Endometrial microvascular endothelial cells (primary cell): ENCODE results near the gene SEPTIN8. TPM values are rescaled to one million over a fixed set of nuclear protein-coding genes. Genes with fewer than 3 reads are reported as not detected.

Experiments used
- in situ Hi-C: cut with HindIII; loops from 2 replicates; pipeline ENCODE4 v1.10.0; 2017; ENCODE audit warnings: low sequenced_read_pairs, low pct_unique_long_range_greater_than_20kb; ENCODE audit errors: inconsistent ontology term
- total RNA-seq: library from RNA; depleted of rRNA; stranded (reverse); fragments of >200 nt; gene quantifications from one replicate; pipeline ENCODE4 v1.2.3, GENCODE V29; 2015; ENCODE audit errors: inconsistent ontology term

Gene SEPTIN8
- total RNA-seq, 1 donor from 2014 or later: 61.0 TPM

DNA sequence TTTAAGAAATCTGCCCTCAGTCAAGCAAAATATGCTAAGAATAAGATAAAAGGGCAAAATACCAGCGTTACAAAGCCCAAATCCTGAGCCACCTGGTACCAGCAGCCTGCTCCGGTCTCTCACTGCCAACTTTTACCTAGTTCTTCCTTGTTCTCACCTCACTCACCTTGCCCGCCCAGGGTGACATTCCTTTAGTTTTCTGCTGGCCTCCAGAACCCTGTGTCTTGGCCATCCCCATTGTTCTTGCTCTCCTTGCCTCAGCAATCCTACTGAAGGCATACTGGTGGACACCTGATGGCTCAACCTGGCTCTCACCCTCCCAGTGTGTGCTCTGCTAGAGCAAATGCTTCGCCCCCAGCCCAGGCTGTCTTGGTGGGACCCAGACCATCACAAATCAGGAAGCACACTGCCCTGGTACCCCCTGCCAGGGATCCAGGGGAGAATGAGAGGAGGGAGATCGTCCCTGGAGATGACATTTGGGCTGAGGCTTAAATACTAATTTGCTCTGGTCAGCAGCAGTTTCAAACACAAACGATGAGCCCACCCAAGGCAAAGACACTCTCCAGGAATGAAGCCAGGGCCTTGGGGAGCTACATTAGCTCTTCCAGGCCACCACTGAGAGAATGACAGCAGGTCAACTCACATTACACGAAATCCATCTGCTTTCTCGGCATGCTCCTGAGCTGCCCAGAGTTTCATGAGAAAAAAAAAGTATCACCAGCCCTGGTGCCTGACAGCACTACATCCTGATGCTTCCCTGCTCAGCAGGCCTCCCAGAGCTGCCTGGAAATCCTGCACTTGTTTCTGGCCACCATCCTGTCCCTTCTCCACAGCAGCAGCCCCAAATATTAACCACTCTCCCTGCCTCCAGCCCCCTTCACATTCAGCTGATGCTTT lies 12.2 kb upstream of the SEPTIN8 start:
- in situ Hi-C loops: no loop called here

- in situ Hi-C loops: no loop called here
Measured at GRCh38 chr5:132788508-132788907, 11.5 kb upstream of the SEPTIN8 start.

GRCh38 chr5:132787076-132787475 lies 10.0 kb upstream of the SEPTIN8 start:
- in situ Hi-C loops: no loop called here

- in situ Hi-C loops: no loop called here
Measured at GRCh38 chr5:132785864-132786263, 8.8 kb upstream of the SEPTIN8 start.

GRCh38 chr5:132785365-132785764 lies 8.3 kb upstream of the SEPTIN8 start:
- in situ Hi-C loops: no loop called here

DNA sequence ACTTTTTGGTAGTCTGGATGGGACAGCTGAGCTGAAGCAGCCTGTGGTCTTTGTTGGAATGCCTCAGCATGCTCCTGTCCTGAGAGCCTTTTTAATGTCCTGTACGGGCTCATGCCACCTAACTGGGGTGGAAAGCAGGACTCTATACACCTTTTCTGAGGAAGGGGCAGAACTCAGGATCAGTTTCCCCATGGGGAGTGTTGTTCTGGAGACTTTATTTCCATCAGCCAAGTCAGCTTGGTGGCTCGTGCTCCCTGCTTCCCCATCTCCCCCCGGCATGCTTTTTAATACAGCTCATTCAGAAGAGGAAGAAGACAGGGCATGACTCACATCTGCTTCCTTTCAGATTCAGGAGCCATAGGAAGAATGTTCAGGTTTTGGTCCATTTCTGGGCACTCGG lies 5.1 kb upstream of the SEPTIN8 start:
- in situ Hi-C loops: no loop called here

DNA sequence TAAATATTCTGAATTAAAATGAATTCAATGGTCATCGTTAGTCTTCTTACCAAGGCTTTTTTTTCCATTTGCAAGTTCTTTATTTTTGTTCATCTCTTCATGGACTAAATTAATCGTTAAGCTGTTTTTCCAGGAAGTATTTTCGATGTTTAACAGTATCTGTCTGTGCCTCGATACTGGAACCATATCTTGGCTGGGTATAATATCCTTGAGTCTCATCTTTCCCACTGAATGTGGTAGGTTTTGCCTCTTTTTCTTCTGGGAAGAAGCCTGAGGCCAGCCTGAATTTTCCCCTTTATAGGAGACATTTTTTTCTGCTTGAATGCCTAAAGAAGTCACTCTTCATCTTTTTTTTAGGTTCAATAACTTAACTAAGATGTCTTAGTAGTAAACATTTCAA lies 4.0 kb upstream of the SEPTIN8 start:
- in situ Hi-C loops: no loop called here

DNA sequence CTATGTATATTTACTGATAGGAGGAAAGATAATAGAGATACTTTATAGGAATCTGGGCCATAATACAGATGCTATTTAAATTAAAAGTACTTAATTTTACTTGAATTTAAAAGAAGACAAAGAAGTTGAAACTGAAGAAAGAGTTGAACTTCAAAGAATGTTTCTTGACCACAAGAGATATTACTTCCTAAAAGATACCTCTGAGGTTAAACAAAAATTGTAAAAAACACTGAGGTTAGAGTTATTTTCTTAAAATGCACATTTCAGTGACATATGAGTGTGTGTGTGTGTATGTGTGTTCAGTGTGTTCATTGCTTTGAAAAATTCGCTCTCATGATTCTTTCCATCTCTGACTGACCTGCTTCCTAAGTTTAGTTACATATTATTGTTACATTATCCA lies 3.5 kb upstream of the SEPTIN8 start:
- in situ Hi-C loops: no loop called here

GRCh38 chr5:132779961-132780360 lies 2.9 kb upstream of the SEPTIN8 start:
- in situ Hi-C loops: no loop called here

- in situ Hi-C loops: no loop called here
Measured at GRCh38 chr5:132778856-132779255, 1.8 kb upstream of the SEPTIN8 start.

- in situ Hi-C loops: no loop called here
Measured at GRCh38 chr5:132778129-132778528, 1.1 kb upstream of the SEPTIN8 start.

DNA sequence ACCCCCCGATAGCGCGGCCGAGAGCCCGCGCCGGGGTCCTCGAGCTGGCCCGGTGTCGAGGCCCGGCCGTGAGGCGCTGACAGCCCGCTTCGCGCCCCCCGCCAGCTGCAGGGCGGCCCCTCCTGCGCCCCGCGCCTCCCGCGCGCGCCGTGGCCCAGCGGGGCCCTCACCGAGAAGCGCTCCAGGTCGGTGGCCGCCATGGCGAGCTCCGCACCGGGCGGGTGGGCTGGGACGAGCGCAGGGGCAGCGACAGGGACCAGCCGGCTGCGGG lies 166 bp downstream of the SEPTIN8 start:
- in situ Hi-C loops: no loop called here

DNA sequence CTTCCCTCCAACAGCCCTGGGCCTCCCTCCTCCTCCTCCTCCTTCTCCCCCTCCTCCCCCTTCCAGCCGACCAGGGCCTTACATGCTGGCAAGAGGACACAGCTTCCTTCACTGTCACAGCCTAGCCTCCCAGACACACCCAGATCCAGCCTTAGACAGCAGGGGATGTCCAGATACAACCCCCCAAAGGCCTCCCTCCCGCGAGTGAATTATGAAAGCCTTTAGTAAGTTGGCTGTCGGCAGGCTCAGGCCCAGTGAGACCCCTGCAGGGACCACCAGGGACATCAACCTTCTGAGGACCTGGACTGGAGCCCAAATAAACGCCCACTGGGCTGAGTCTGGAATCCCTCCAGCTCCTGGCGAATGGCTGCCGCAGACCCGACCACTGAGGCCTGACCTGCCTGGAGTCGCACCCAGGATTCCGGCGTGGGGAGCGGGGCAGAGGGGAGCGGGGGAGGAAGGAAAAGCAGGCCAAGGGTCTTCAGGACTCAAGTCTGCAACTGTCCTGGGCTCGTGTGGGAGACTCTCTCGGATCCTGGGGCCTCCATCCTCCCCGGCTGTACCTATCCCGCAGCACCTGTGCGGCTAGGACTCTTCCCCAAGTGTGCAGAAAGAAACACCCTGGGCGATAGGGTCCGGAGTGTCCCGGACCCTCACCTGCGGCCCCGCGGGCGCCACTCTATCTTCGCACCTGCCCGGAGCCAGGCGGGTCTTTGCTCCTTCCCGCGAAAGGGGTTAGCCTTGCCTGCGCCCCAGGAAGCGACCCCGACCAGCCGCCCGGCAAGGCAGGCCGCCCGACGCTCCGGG lies 705 bp downstream of the SEPTIN8 start:
- in situ Hi-C loops: no loop called here

GRCh38 chr5:132775476-132775961 lies 1.5 kb downstream of the SEPTIN8 start:
- in situ Hi-C loops: no loop called here

- in situ Hi-C loops: no loop called here
Measured at GRCh38 chr5:132774896-132775295, 2.1 kb downstream of the SEPTIN8 start.

- in situ Hi-C loops: no loop called here
Measured at GRCh38 chr5:132774406-132774805, 2.6 kb downstream of the SEPTIN8 start.

GRCh38 chr5:132773601-132774355 lies 3.3 kb downstream of the SEPTIN8 start:
- in situ Hi-C loops: no loop called here

- in situ Hi-C loops: no loop called here
Measured at GRCh38 chr5:132773114-132773513, 3.9 kb downstream of the SEPTIN8 start.

- in situ Hi-C loops: no loop called here
Measured at GRCh38 chr5:132772291-132773070, 4.6 kb downstream of the SEPTIN8 start.
